ENCODE data around the gene CCDC182.

DNA sequence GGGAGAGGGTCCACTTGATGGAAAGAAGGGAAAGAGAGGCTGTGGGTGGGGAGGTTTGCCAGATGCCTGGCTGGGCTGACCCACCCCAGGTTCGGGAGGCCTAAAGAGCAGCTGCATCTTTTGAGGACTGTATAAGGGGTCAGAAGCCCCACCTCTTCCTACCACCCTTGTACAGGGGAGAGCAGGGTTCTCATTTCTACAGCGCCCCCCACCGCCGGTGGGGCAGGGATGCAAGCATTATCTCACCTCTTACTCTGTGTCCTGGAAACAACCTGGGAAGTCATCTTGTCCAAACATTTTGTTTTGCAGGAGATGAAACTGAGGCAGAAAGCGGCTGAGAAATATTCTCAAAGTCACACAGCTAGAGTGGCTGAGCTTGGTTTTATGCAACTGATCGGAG is 22.5 kb upstream of the CCDC182 start:
- TF ChIP-seq, protein P1, sequence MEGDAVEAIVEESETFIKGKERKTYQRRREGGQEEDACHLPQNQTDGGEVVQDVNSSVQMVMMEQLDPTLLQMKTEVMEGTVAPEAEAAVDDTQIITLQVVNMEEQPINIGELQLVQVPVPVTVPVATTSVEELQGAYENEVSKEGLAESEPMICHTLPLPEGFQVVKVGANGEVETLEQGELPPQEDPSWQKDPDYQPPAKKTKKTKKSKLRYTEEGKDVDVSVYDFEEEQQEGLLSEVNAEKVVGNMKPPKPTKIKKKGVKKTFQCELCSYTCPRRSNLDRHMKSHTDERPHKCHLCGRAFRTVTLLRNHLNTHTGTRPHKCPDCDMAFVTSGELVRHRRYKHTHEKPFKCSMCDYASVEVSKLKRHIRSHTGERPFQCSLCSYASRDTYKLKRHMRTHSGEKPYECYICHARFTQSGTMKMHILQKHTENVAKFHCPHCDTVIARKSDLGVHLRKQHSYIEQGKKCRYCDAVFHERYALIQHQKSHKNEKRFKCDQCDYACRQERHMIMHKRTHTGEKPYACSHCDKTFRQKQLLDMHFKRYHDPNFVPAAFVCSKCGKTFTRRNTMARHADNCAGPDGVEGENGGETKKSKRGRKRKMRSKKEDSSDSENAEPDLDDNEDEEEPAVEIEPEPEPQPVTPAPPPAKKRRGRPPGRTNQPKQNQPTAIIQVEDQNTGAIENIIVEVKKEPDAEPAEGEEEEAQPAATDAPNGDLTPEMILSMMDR (IDR thresholded peaks at IDR 0.05) = no peak
- no peak for TF ChIP-seq POLR2AphosphoS5 (IDR thresholded peaks at IDR 0.05)
- TF ChIP-seq POLR2A (IDR thresholded peaks at IDR 0.05) = no peak

Data from upper lobe of left lung (tissue), 4 donors.